ENCODE results near the gene RAE1.

DNA sequence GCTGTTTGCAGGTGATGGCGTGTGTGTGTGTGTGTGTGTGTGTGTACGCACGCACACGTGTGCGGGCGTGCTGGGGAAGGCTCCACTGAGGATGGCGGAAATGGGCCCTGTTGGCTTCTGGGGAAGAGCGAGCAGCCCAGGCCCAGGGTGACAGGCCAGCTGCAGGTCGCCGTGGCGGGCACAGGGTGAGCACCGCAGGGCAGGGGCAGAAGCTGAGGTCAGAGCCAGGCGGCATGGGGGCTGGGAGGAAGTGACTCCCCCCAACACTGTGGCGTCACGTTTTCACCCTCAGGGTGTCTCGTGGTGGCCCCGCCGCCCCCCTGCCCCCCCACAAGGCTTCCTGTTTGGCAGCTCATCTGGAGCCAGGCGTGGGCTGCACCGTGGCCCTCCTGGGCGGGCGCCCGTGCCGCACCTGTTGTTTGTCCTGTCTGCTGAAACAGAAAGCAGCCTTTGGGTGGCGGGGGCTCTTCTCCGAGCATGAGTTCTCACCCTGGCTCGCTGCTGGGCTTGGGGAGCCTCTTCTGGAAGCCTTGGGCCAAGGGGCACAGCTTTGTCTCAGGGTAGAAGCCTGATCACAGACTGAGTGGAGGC lies 47.3 kb downstream of the RAE1 start:
- TF ChIP-seq, protein P1, sequence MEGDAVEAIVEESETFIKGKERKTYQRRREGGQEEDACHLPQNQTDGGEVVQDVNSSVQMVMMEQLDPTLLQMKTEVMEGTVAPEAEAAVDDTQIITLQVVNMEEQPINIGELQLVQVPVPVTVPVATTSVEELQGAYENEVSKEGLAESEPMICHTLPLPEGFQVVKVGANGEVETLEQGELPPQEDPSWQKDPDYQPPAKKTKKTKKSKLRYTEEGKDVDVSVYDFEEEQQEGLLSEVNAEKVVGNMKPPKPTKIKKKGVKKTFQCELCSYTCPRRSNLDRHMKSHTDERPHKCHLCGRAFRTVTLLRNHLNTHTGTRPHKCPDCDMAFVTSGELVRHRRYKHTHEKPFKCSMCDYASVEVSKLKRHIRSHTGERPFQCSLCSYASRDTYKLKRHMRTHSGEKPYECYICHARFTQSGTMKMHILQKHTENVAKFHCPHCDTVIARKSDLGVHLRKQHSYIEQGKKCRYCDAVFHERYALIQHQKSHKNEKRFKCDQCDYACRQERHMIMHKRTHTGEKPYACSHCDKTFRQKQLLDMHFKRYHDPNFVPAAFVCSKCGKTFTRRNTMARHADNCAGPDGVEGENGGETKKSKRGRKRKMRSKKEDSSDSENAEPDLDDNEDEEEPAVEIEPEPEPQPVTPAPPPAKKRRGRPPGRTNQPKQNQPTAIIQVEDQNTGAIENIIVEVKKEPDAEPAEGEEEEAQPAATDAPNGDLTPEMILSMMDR (IDR thresholded peaks at IDR 0.05) = no peak
- peak in 1 of 4 donors; percentile 35 for TF ChIP-seq POLR2A (IDR thresholded peaks at IDR 0.05)

All from esophagus squamous epithelium (tissue), 4 donors.